H1 (cell line): ENCODE measurements around the gene EIF3J. TPM values are rescaled to one million over a fixed set of nuclear protein-coding genes. Genes with fewer than 3 reads are reported as not detected.

Experiments
- CTCF ChIA-PET: fragments of 300-600 bp; sonication (Branson Sonifier 250); formaldehyde crosslinking; loops from one replicate; lab custom pipeline; 2021; ENCODE audit not compliant: partially characterized antibody; lab: Charles Lee
- POLR2A ChIA-PET: fragments of 300-600 bp; sonication (Branson Sonifier 250); formaldehyde crosslinking; loops from one replicate; lab custom pipeline; 2021; ENCODE audit warnings: inconsistent platforms; ENCODE audit not compliant: partially characterized antibody; lab: Charles Lee
- DNase-seq, 2 experiments: peaks; one replicate each; pipeline versions ENCODE4 v3.0.0 to v3.0.0-alpha.2; 2010 to 2022; ENCODE audit warnings: low spot score in 2 of 2, low read depth in 1 of 2, mixed read lengths in 1 of 2
- FAIRE-seq: peaks from 2 replicates; lab custom pipeline; 2011; peaks lifted over from hg19 to GRCh38; lab: Jason Lieb, UNC
- H2AFZ ChIP-seq: 2 replicates; pipeline ENCODE4 v1.8.1; 2012; ENCODE audit warnings: low read length, inconsistent platforms
- H2AK5ac ChIP-seq: 2 replicates; pipeline ENCODE4 v1.6.1; 2013; ENCODE audit warnings: low read depth, low read length
- H2BK120ac ChIP-seq: replicated peaks from 2 replicates; pipeline ENCODE3; 2013; ENCODE audit warnings: low read depth, low read length, inconsistent platforms
- H2BK12ac ChIP-seq: 2 replicates; pipeline ENCODE4 v1.6.1; 2013; ENCODE audit warnings: low read depth, low read length
- H2BK15ac ChIP-seq: 2 replicates; pipeline ENCODE4 v1.6.1; 2013; ENCODE audit warnings: low read length
- H2BK20ac ChIP-seq: 2 replicates; pipeline ENCODE4 v1.6.1; 2013; ENCODE audit warnings: low read length
- H2BK5ac ChIP-seq: 2 replicates; pipeline ENCODE4 v1.6.1; 2013; ENCODE audit warnings: low read depth, low read length
- H3K14ac ChIP-seq: 2 replicates; pipeline ENCODE4 v1.6.1; 2013; ENCODE audit warnings: inconsistent platforms; ENCODE audit not compliant: insufficient read length
- H3K18ac ChIP-seq: 2 replicates; pipeline ENCODE4 v1.6.1; 2013; ENCODE audit warnings: low read length; ENCODE audit errors: extremely low read depth
- H3K23ac ChIP-seq: 2 replicates; pipeline ENCODE4 v1.6.1; 2013; ENCODE audit warnings: inconsistent platforms; ENCODE audit not compliant: insufficient read length
- H3K23me2 ChIP-seq: 2 replicates; pipeline ENCODE4 v1.6.1; 2013; ENCODE audit warnings: low read depth, low read length
- H3K27ac ChIP-seq: 2 replicates; pipeline ENCODE4 v1.6.1; 2011; ENCODE audit warnings: low read depth, low read length, inconsistent platforms
- H3K27me3 ChIP-seq, 4 experiments: replicated peaks in 1 of 4; 1 replicate in 1 of 4; 2 replicates in 3 of 4; pipeline versions ENCODE4 v1.6.1 to v1.8.1; 2011 to 2013; ENCODE audit warnings: low read length in 3 of 4, mild to moderate bottlenecking in 3 of 4, inconsistent platforms in 2 of 4, mixed read lengths in 2 of 4, moderate library complexity in 1 of 4; ENCODE audit not compliant: control insufficient read depth in 3 of 4, insufficient read depth in 3 of 4; ENCODE audit errors: extremely low read depth in 1 of 4
- H3K36me3 ChIP-seq, 4 experiments: 2 replicates each; pipeline versions ENCODE4 v1.6.1 to v1.8.1; 2011 to 2013; ENCODE audit warnings: mild to moderate bottlenecking in 4 of 4, low read length in 3 of 4, moderate library complexity in 2 of 4, control low read depth in 1 of 4, inconsistent platforms in 1 of 4; ENCODE audit not compliant: insufficient read depth in 4 of 4, control insufficient read depth in 2 of 4
- H3K4ac ChIP-seq: replicated peaks from 2 replicates; pipeline ENCODE3; 2013; ENCODE audit warnings: low read length, low read depth, mixed read lengths, inconsistent platforms; ENCODE audit not compliant: insufficient read length
- H3K4me1 ChIP-seq, 4 experiments: replicated peaks in 1 of 4; 1 replicate in 1 of 4; 2 replicates in 3 of 4; pipeline versions ENCODE4 v1.6.1 to v1.8.1; 2011 to 2013; ENCODE audit warnings: low read length in 3 of 4, inconsistent platforms in 2 of 4, mixed read lengths in 1 of 4; ENCODE audit not compliant: insufficient read depth in 4 of 4, control insufficient read depth in 3 of 4
- H3K4me2 ChIP-seq, 2 experiments: 2 replicates each; pipeline versions ENCODE4 v1.6.1 to v1.8.1; 2011 to 2013; ENCODE audit warnings: low read depth in 2 of 2, low read length in 2 of 2, control low read depth in 1 of 2, inconsistent platforms in 1 of 2, mild to moderate bottlenecking in 1 of 2; ENCODE audit not compliant: insufficient read depth in 1 of 2
- H3K4me3 ChIP-seq, 4 experiments: fragments of 200-600, 300-600 bp in 1 of 4; sonication (generic), shearing (Covaris generic), sonication (Bioruptor Twin) in 1 of 4; 2 replicates each; pipeline versions ENCODE4 v1.5.1 to v1.8.1; 2011 to 2016; ENCODE audit warnings: low read length in 4 of 4, low read depth in 3 of 4, control low read depth in 2 of 4, inconsistent platforms in 2 of 4, mild to moderate bottlenecking in 2 of 4, mixed read lengths in 1 of 4, moderate library complexity in 1 of 4; ENCODE audit not compliant: insufficient read depth in 2 of 4; ENCODE audit errors: extremely low read depth in 1 of 4
- H3K56ac ChIP-seq: replicated peaks from 2 replicates; pipeline ENCODE3; 2013; ENCODE audit warnings: low read depth, mild to moderate bottlenecking, mixed read lengths, low read length, inconsistent platforms; ENCODE audit not compliant: insufficient read length
- H3K79me1 ChIP-seq: 2 replicates; pipeline ENCODE4 v1.6.1; 2013; ENCODE audit warnings: low read depth, low read length, control low read depth
- H3K79me2 ChIP-seq, 2 experiments: 2 replicates each; pipeline versions ENCODE4 v1.6.1 to v1.8.1; 2012 to 2013; ENCODE audit warnings: low read length in 2 of 2, mild to moderate bottlenecking in 2 of 2, inconsistent platforms in 1 of 2; ENCODE audit not compliant: insufficient read depth in 2 of 2, control insufficient read depth in 1 of 2
- H3K9ac ChIP-seq, 4 experiments: replicated peaks in 1 of 4; 1 replicate in 1 of 4; 2 replicates in 3 of 4; pipeline versions ENCODE4 v1.6.1 to v1.8.1; 2011 to 2013; ENCODE audit warnings: low read depth in 3 of 4, low read length in 3 of 4, control low read depth in 2 of 4, mild to moderate bottlenecking in 2 of 4, moderate library complexity in 2 of 4, inconsistent platforms in 1 of 4; ENCODE audit errors: extremely low read depth in 1 of 4
- H3K9me3 ChIP-seq, 2 experiments: 2 replicates each; pipeline versions ENCODE4 v1.6.1 to v1.8.1; 2012 to 2013; ENCODE audit warnings: mild to moderate bottlenecking in 2 of 2, moderate library complexity in 2 of 2, control low read depth in 1 of 2, inconsistent platforms in 1 of 2, low read depth in 1 of 2, low read length in 1 of 2, mixed read lengths in 1 of 2; ENCODE audit not compliant: insufficient read depth in 2 of 2
- H4K20me1 ChIP-seq, 2 experiments: replicated peaks in 1 of 2; 2 replicates each; pipeline versions ENCODE3 to v1.8.1; 2011 to 2013; ENCODE audit warnings: inconsistent platforms in 2 of 2, low read length in 2 of 2, mild to moderate bottlenecking in 1 of 2; ENCODE audit not compliant: insufficient read depth in 2 of 2, control insufficient read depth in 1 of 2
- H4K5ac ChIP-seq: 2 replicates; pipeline ENCODE4 v1.6.1; 2013; ENCODE audit warnings: low read length, low read depth, mixed read lengths, inconsistent platforms; ENCODE audit not compliant: insufficient read length
- H4K8ac ChIP-seq: 2 replicates; pipeline ENCODE4 v1.8.0; 2013; ENCODE audit warnings: mild to moderate bottlenecking, moderate library complexity, low read length, inconsistent platforms; ENCODE audit not compliant: insufficient read depth; ENCODE audit errors: extremely low read depth
- H4K91ac ChIP-seq: replicated peaks from 2 replicates; pipeline ENCODE3; 2013; ENCODE audit warnings: low read length, mixed read lengths, inconsistent platforms; ENCODE audit not compliant: insufficient read length
- CREB1 ChIP-seq: IDR thresholded peaks from 2 replicates; pipeline ENCODE4 v1.6.1; 2012; ENCODE audit warnings: inconsistent platforms
- CTCF ChIP-seq, 3 experiments: IDR thresholded peaks; 1 replicate in 2 of 3; 2 replicates in 1 of 3; pipeline versions ENCODE4 v1.5.1 to v1.6.1; 2011; ENCODE audit warnings: low read length in 3 of 3, mild to moderate bottlenecking in 3 of 3, inconsistent platforms in 2 of 3, low read depth in 1 of 3, moderate library complexity in 1 of 3; ENCODE audit not compliant: insufficient read depth in 1 of 3; ENCODE audit errors: control extremely low read depth in 1 of 3
- E2F6 ChIP-seq: IDR thresholded peaks from 2 replicates; pipeline ENCODE4 v1.6.1; 2012; ENCODE audit warnings: inconsistent platforms
- FOSL1 ChIP-seq: IDR thresholded peaks from 2 replicates; pipeline ENCODE4 v1.6.1; 2011; ENCODE audit warnings: mild to moderate bottlenecking, low read depth, low read length, moderate library complexity; ENCODE audit not compliant: insufficient read depth
- HDAC2 ChIP-seq, 2 experiments: fragments of 300-600 bp in 1 of 2; sonication (generic) in 1 of 2; IDR thresholded peaks; 2 replicates each; pipeline ENCODE4 v1.6.1; 2011 to 2012; ENCODE audit warnings: low read depth in 2 of 2, low read length in 2 of 2, mild to moderate bottlenecking in 2 of 2, moderate library complexity in 2 of 2, borderline replicate concordance in 1 of 2, inconsistent platforms in 1 of 2
- PHF8 ChIP-seq: fragments of 200-600 bp; sonication (generic); conservative IDR thresholded peaks from 2 replicates; pipeline ENCODE4 v1.7.1; 2012; ENCODE audit warnings: low read depth, mild to moderate bottlenecking, inconsistent platforms, low read length, moderate library complexity
- RFX5 ChIP-seq: IDR thresholded peaks from 2 replicates; pipeline ENCODE4 v1.6.1; 2011; ENCODE audit warnings: low read depth, low read length, improper control_type of control experiment, borderline replicate concordance
- SP1 ChIP-seq: IDR thresholded peaks from 2 replicates; pipeline ENCODE4 v1.6.1; 2011; ENCODE audit warnings: low read depth, low read length
- TAF1 ChIP-seq: IDR thresholded peaks from 2 replicates; pipeline ENCODE4 v1.6.1; 2011; ENCODE audit warnings: mild to moderate bottlenecking, low read depth, low read length
- WGBS, 2 experiments: shearing (Covaris generic) in 1 of 2; methylation state at CpG; one replicate each; pipeline versions ENCODE4 v1.1.6 to v1.1.7; 2013 to 2015; ENCODE audit warnings: low lambda C conversion rate in 2 of 2, mixed read lengths in 2 of 2, inconsistent platforms in 1 of 2, low coverage in 1 of 2, missing lambda C conversion rate in 1 of 2; ENCODE audit not compliant: insufficient replicate concordance in 2 of 2, insufficient coverage in 1 of 2, insufficient read length in 1 of 2; ENCODE audit errors: extremely low coverage in 1 of 2, missing lambda C conversion rate in 1 of 2; 5-methylcytosine and 5-hydroxymethylcytosine counted together
- polyA plus RNA-seq, 7 experiments: library from polyadenylated mRNA; depleted of rRNA in 3 of 7; stranded (reverse) in 5 of 7; unstranded in 2 of 7; fragments of >200 nt in 5 of 7; fragments of 200-250 nt in 2 of 7; gene quantifications; 1 replicate in 5 of 7; 2 replicates in 1 of 7; 4 replicates in 1 of 7; pipeline versions ENCODE4 v1.2.1 to v1.2.3, GENCODE V29; 2011 to 2013; ENCODE audit warnings: missing spikeins in 2 of 7, mixed read lengths in 2 of 7
- total RNA-seq: library from RNA; stranded (reverse); fragmentation: NEBNext Ultra II Directional; extraction: Animal tissue kit (Norgen Biotek cat#: 25700); gene quantifications from 2 replicates; pipeline ENCODE4 v1.2.1, GENCODE V29; 2021

The EIF3J gene
- total and polyA plus RNA-seq, 2 of the 8 experiments (the other 6 are each of a cell fraction or from before 2014, with no cell fraction given), result 26.8 to 119 TPM

- FAIRE-seq, result no peak
- H3K23ac ChIP-seq, result no peak overlapping the region
- no peaks in the 10 kb centered on the region for H3K27me3 ChIP-seq
- CTCF ChIA-PET, result interaction anchor here (1.7 to 3.0 kb wide), 2 partner anchors 9 to 89 kb away, joined by 3 to 15 read pairs; no protein-coding TSS in a partner anchor
- H4K5ac ChIP-seq, result no peak overlapping the region
- no peak overlapping the region for H2AK5ac ChIP-seq
- H4K8ac ChIP-seq, result no peak overlapping the region
- H3K27ac ChIP-seq, result no peak overlapping the region
- no peak overlapping the region for H2BK15ac ChIP-seq
- no peak overlapping the region for H3K9ac ChIP-seq
- H2BK12ac ChIP-seq, result no peak overlapping the region
- no peak overlapping the region for H3K18ac ChIP-seq
- POLR2A ChIA-PET, result interaction anchor here (1.2 kb wide), 1 partner anchor 9 kb away, joined by 4 read pairs; no protein-coding TSS in a partner anchor
- no peak overlapping the region for H2BK120ac ChIP-seq
- DNase-seq, result no peak
- no peak overlapping the region for H2BK5ac ChIP-seq
- H3K79me2 ChIP-seq, result no peaks in the 10 kb centered on the region
- H3K9me3 ChIP-seq, result no peaks in the 10 kb centered on the region
- no peaks in the 10 kb centered on the region for H3K79me1 ChIP-seq
- H3K14ac ChIP-seq, result no peak overlapping the region
- no peak for TF ChIP-seq RFX5
- no peak for TF ChIP-seq TAF1
- no peak for TF ChIP-seq E2F6
- TF ChIP-seq PHF8, result no peak
- TF ChIP-seq FOSL1, result no peak
- TF ChIP-seq CREB1, result no peak
- no peak for TF ChIP-seq CTCF (IDR thresholded peaks at IDR 0.05; ENCODE audit: control extremely low read depth in 1 of 3, insufficient read depth in 1 of 3, low read depth in 1 of 3, low read length in 3 of 3)
- no peak for TF ChIP-seq SP1
- no peak for TF ChIP-seq HDAC2 (IDR thresholded peaks at IDR 0.05; ENCODE audit: borderline replicate concordance in 1 of 2, low read depth in 2 of 2, low read length in 2 of 2)
- TF ChIP-seq, all 59 proteins: peak for 0
- no peak overlapping the region for H3K4ac ChIP-seq
- WGBS, 2 experiments, result 86% methylated on average over 1 of the region's 1 CpG; no CpG with 5 or more reads in 1 of the 2 experiments
- H4K20me1 ChIP-seq, result no peaks in the 10 kb centered on the region
- no peak overlapping the region for H3K56ac ChIP-seq
- no peaks in the 10 kb centered on the region for H3K23me2 ChIP-seq
- no peak overlapping the region for H2AFZ ChIP-seq
- H3K4me3 ChIP-seq, result no peak overlapping the region
- peaks cover 0 to 9% (median 1%) of the 10 kb centered on the region in 4 experiments; a peak in 3 of 8 replicates for H3K36me3 ChIP-seq
- no peak overlapping the region for H4K91ac ChIP-seq
- H3K4me2 ChIP-seq, result no peak overlapping the region
- H3K4me1 ChIP-seq, result no peaks in the 10 kb centered on the region
- H2BK20ac ChIP-seq, result no peak overlapping the region
Measured at GRCh38 chr15:44574734-44575133, 37.8 kb downstream of the EIF3J start.
